Cerebellar cortex (tissue), 1 donor: ENCODE results near the gene PDPN.
"Not testable (repeated sequence)": the region's sequence is repeated elsewhere in the genome, so short reads cannot be mapped to it uniquely, and the experiment has no call there.

ENCODE experiments used
- DNase-seq: peaks from one replicate; pipeline ENCODE4 v3.0.0-alpha.2; 2015; ENCODE audit warnings: low spot score

PDPN gene, protein sequence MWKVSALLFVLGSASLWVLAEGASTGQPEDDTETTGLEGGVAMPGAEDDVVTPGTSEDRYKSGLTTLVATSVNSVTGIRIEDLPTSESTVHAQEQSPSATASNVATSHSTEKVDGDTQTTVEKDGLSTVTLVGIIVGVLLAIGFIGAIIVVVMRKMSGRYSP

DNA sequence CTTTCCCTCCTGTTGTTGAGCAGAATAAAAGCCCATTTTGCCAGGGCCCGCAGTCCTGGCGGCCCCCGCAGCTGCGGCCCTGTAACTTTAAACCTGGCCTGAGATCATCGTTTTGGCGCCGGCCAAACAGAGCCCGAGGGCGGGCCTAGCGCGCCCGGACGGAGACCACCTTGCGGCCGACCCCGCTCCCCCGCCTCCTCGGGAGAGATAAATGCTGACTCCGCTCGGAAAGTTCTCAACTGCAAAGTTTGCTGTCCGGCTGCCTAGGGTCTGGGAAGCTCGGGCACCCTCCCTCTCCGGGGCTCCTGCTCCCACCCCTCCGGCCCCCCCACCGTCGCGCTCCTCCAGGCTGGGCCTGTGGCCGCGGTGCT is at the start of gene PDPN:
PDPN (plus strand) TSS at position 238 of the 371 bp plus-strand sequence. CDS start 202 bp downstream, outside the sequence.
- no peak for DNase-seq

DNA sequence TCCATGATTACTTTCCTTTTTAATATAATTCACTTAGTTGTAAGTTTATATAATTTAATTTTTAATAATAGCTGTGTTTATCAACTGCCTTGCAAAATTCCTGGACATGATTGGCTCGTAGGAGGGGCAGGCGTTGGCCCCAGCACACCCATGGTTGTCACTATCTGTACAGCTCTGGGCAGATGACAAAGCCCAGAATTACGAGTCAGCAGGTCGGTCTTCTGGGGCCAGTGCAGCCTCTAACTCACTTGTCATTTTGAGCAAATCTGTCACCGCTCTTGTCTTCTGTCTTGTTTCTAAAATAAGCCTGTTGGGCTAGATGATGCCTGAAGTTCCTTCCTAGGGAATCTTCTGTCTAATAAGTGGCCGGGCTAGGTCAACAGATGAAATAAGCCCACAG is 48.4 kb upstream of the PDPN start:
- DNase-seq: no peak

DNA sequence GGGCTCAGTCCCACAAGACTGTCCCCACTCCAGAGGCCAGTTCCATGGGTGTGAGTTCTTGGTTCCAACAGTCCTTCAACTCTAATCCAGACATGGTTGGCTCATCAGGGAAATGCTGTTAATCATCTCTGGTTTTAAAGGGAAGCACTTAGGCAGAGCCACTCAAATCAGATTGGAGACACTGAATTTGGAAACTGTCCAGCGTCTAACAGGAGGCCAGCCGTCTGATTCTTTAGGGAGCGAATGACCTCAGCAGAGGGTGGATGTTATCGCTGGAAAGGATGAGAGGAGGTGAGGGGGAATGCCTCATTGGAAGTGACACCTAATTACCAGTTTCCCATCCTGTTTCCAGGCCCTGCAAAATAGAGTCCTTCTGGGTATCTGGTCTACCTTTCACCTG is 47.1 kb upstream of the PDPN start:
- no peak for DNase-seq

DNA sequence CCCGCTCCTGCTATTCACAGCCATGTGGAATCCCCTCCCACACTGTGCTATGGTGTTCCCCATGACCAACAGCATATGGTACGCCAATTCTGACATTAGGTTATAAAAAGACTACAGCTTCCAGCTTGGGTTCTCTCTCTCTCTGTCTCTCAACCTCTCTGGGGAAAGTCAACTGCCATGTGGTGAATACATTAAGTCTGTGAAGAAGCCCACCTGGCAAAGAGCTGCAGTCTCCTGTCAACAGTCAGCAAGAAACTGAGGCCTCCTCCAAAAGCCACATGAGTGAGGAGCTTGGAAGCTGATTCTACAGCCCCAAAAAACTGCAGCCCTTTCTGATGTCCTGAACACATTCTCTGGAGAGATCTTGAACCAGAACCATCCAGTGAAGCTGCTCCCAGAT is 44.8 kb upstream of the PDPN start:
- DNase-seq: no peak

DNA sequence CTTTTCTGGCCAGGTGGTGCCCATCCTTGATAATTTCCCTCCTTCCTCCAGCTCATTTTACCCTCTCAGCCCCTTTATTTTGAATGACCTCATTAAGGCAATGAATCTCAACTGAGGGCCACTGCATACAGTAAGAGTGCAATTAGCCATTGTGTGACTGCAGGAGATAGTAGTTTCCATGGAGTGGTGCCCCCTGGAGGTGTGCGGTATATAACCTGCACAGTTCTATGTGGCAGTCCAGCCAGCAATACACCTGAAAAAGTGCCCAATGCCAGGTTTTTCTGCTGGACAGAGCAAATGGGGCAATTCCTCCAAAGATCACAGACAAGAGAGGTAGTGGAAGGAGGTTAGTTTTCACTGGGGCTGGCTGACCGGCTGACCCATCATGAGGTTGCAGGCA is 43.9 kb upstream of the PDPN start:
- DNase-seq: no peak

DNA sequence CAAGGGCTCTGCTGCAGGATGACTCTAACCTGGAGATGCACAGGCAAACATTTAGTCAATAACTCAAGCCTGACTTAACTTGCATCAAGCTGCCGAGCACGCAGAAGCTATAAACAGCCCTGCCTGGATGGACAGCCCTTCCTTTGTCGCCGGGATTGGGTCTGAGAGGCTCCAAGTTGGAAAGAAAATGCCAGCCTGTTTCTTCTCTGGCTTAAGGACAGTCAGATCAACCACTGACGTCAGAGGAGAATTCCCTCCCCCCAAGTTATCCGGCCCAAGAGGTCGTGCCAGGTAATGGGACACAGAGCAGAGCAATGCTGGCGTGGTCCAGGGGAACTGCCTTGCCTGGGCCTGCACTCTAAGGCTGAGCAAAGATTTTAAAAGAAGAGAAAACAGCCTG is 42.8 kb upstream of the PDPN start:
- DNase-seq: peak; percentile 15

DNA sequence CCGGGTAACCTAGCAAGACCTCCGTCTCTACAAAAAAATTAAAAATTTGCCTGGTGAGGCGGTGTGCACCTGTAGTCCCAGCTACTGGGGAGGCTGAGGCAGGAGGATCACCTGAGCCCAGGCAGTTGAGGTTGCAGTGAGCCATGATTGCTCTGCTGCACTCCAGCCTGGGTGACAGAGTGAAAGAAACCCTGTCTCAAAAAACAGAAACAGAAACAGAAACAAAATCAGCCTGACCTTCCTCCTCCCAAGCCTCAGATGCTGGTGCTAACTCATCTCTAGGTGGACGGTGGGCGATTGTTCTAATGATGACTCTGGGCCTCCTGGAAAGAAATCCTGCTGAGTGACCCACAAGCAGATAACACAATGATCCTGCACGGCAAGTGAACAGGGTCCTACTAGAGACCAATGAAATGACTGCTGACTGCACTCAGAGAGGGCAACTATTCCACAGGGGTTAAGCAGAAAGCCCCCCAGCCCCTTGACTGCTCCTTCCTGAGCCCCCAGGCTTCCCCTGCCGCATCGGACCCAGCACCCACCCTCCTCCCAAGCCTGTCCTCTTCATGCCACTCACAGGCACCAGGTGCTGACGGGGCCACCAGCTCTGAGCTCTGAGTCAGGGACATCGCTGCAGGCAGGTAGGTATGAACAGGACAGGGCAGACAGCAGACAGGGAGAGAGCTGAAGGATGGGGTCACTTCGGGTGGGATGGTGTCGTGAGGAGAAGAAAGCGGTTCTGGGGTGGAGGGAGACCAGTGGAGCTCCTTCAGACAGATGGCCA is 42.0 kb upstream of the PDPN start:
- no peak for DNase-seq

DNA sequence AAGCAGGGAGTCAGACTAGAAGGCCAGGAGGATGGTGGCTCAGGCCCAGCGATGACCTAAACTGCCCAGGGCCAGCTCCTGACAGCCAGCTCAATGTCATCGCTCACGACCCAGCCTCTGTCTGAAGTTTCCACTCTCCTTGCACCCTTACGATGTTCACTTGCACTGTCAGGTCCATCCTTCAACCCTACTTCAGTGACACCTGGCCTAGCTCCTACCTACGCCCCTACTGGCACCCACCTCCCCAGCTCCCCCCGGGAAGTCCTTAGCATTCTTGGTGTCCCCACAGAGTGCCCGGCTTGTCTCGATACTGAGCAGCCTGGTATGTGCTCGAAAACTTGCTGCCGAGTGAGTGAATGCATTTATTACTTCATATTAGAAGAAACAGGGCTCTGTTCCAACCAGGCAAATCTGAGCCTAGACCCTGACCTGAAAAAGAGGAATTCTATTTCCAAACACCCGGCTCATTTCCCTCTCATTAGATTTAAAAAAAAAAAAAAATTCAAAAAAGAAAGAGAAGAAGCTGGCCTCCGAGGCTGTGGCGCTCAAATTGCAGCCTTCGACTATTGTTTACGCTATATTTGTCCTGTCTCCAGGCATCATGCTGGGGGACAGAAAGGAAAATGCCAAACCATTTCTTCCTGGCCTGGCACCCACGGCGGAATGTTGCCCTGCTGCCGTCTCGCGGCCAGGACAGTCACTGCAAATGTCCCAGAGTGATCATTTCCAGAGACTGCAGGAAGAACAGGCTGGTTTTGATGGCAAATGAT is 40.0 kb upstream of the PDPN start:
- DNase-seq: peak; percentile 86

DNA sequence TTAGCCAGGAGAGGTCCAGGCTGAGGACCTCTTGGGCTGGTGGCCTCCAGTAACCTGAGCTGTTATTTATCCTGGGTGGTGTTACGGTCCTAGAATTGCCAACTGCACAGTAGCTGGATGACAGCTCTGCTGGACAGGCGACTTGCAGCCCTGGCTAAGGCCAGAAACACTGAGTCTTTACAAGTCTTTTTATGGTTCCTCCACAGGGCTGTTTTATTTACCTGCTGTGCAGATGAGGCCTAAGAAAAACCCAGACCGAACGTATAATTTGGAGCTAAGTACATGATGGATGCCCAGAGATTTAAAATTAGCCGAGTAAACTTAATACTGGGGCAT is 39.4 kb upstream of the PDPN start:
- DNase-seq: no peak

DNA sequence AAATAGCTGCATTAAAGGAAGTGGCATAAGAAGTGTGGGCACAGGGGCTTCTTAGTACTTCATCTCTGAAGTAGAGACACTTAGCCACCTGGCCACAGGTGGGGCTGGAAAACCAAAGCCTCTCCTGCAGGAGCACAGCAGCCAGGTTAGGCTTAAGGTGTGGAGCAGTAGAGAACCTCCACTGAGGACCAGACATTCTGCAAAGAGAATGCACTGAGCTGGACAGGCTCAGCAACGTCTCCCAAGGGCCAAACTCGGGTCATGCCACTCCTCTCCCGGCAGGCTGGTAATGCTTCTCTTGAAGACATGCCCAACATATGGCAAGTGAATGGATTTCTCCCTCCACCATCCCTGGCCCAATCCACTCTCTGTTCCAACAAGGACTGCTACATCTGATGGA is 36.8 kb upstream of the PDPN start:
- DNase-seq: no peak

DNA sequence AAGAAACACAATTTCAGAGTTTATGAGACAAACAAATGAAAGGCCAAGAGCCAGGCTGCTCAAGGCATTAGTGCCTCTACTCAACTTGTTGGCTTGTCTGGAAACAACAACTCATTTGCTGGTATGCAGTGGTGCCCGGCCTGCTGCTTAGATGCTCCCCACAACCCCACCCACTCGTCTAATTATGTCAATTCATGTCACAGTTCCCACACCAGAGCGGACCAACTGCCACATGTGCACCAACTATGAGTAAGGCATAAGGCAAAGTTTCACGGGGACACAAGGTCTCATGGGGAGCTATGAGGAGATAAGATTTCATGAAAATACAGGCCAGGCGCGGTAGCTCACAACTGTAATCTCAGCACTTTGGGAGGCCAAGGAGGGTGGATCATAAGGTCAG is 35.4 kb upstream of the PDPN start:
- DNase-seq: no peak

DNA sequence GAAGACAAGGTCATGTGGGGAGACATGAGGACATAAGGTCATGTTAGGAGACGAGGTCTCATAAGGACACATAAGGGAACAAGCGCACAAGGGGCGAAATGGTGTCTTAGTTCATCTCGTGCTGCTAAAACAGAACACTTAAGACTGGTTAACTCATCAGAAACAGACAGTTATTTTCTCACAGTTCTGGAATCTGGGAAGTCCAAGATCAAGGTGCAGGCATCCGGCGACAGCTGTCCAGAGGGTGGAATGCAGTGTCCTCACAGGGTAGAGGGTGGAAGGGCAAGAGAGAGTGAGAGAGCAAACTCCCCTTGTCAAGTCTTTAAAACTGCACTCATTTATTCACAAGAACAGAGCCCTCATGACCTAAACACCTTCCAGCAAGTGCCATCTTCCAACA is 34.6 kb upstream of the PDPN start:
- no peak for DNase-seq

DNA sequence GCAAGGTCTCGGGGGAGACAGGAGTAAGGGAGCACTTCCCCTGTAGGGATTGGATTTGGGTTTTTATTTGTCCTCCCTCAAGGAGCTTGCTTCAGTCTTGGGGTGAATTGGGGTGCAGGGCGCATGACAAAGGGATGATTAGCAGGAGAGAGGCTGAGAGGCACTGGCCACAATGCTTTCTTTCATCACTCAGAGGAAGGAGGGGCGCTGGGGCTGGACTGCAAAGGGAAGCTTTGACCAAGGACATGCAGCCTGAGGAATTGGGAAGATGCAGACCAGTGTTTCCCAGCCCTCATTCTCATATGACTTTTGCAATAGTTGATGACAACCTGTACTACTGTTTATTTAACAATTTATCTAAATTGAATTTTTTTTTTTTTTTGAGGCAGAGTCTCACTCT is 34.1 kb upstream of the PDPN start:
- no peak for DNase-seq

DNA sequence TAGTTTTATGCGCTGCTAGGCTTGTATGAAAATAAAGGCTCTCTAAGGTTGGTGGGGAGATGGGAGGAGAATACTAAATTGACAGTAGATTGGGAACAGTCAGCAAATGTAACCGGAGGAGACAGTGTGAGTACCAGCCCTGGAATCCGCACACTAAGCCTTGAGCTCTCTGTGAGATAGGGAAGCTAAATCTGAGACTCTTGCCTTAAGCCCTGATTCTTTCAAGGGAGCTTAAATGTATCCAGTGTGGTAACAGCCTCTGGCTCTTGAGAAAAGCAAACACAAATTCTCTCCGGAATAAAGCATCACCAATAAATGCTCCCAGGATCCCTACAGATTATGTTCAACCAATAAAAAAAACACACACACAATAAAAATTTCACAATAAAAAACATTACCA is 33.0 kb upstream of the PDPN start:
- DNase-seq: no peak

DNA sequence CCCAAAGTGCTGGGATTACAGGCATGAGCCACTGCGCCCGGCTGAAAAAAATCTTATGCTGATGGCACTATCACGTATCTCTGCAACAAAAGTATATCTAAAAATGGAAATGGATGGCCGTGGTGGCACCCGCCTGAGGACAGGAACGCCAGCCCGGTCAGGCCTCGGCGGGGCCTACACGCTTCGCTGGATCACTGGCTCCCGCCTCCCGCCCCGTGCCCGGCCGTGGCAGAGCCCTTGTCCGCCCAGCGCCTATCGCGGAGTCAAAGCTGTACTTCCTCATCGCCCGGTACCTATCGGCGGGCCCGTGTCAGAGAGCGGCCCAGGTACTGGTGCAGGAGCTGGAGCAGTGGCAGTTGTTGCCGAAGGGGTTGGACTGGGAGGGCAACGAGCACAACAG is 28.8 kb upstream of the PDPN start:
- no peak for DNase-seq

DNA sequence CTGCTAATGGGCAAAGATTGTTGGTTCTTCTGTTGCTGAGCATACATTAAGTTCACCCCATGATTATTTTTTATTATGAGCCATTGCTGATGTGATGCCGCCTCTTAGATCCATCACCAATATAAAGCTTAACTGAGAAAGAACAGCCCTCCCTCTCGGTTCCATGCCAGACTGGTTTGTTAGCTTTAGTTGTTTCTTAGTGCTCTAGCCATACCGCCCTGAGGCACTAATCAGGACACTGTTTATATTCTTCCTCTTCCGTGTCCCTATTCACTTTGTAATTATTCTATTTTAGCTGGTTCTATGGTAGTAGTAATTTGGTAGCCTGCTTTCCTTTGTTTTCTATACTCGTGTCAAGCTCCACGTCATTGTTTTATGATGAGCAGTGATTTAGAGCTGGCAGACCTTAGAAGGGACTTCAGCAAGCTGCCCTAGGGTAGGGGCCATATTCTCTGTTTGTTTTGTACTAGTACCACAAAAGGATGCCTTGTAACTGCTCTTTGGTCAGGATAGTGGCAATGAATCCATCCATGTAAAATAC is 27.3 kb upstream of the PDPN start:
- no peak for DNase-seq

DNA sequence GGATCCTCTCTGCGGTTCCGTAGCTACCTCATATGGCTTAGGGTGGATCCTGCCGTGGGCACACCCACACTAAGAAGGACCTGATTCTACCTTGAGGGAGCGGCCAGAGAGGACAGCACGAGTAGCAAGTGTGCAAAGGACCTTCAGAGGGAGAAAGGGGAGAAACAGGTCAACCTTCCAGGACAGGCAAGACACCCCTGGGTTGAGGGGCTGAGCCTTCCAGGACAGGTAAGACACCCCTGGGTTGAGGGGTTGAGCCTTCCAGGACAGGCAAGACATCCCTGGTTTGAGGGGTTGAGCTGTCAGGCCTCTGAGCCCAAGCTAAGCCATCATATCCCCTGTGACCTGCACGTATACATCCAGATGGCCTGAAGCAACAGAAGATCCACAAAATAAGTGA is 23.1 kb upstream of the PDPN start:
- DNase-seq: no peak

DNA sequence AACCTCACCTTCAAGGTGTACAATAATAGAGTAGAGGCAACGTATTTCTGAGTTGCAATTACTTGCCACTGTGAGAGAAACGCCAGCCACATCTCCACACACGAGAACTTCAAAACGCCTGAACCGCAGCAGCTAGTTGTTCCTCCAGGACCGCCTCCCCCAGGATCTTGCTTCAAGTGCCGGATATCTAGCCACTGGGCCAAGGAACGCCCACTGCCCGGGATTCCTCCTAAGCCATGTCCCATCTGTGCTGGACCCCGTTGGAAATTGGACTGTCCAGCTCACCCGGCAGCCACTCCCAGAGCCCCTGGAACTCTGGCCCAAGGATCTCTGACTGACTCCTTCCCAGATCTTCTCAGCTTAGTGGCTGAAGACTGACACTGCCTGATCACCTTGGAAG is 20.7 kb upstream of the PDPN start:
- not testable (repeated sequence) for DNase-seq

DNA sequence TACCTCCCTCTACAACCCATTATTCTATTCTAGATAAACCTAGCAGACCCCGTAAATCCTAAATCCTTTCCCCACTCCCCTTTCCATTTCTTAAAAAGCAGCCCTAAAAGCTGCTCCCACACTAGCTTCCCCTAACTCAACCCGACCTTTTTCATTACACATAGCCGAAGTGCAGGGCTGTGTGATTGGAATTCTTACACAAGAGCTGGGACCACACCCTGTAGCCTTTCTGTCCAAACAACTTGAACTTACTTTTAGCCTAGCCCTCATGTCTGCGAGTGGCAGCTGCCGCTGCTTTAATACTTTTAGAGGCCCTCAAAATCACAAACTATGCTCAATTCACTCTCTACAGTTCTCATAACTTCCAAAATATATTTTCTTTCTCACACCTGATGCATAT is 19.6 kb upstream of the PDPN start:
- no peak for DNase-seq

DNA sequence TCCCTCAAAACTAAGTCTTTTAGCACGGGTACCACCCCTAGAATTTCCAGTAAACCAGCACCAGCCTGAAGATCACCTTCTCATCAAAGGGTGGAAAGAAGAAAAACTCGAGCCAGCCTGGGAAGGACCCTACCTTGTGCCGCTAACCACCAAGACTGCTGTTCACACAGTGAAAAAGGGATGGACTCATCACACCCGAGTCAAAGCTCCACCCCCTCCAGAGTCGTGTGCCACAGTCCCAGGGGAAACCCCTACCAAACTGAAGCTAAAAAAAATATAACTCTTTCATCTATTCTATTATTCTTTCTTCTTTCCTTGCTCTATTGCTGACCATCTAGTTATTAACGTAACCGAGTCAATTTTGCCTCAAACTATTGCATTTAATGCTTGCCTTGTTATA is 13.2 kb upstream of the PDPN start:
- DNase-seq: not testable (repeated sequence)

DNA sequence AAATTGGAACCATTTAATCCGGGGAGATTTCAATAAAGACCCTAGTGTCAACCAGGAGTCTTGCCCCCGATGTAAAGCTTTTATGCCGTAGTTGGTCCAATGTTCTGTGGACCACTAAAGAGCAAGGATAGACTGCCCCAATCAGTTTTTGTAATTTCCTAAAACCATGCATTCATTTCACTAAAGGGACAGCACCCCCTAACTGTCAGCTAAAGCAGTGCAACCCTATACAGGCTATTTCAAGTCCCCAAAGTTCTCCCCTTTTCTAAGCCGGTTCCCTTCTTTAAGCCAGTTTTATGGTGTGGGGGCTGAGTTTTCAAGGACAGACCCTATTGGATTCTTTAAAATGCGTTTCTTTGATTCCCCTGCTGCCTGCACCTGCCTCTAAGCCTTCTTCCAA is 12.7 kb upstream of the PDPN start:
- DNase-seq: no peak

DNA sequence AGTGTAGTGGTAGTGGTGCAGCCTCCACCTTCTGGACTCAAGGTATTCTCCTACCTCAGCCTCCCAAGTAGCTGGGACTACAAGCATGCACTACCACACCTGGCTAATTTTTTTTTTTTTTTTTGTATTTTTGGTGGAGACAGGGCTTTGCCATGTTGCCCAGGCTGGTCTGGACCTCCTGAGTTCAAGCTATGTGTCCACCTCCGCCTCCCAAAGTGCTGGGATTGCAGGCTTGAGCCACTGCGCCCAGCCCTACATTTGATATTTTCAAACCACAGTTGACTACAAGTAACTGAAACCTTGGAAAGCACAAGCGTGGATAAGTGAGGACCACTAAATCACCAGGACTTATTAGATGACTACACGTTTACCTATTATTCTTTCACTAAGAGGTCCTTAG is 10.0 kb upstream of the PDPN start:
- DNase-seq: no peak

DNA sequence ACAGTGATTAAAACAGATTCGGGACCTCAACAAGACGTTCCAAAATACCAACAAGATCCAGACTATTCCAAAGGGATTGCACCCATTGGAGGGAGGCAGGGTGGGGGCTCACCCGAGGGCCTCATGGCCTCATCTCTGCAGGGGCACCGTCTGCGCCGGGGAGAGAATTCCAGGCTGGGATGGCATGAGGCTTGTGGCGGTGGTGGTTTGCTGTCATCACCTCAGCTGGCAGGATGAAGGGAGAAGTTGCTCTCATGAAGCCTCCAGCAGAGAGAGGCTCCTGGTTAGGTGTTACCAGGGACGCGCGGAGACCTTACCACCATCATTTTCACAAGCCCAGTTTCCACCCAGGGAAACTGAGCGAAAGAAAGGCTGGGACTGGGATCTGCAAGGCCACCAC is 6.7 kb upstream of the PDPN start:
- DNase-seq: no peak
